Omental fat pad (tissue), 4 donors: ENCODE data around the gene PHLDA2. TPM values are rescaled to one million over a fixed set of nuclear protein-coding genes. Genes with fewer than 3 reads are reported as not detected.

Experiments used
- ATAC-seq: fragments of 150-250 bp; one replicate; pipeline ENCODE4 v1.9.1; 2016; ENCODE audit warnings: mild to moderate bottlenecking, moderate library complexity; ENCODE audit not compliant: low FRiP score
- DNase-seq: peaks from one replicate; pipeline ENCODE4 v3.0.0-alpha.2; 2019; ENCODE audit warnings: low spot score
- CTCF ChIP-seq, 3 donors: fragments of 450-650 bp; IDR thresholded peaks; one replicate each; pipeline ENCODE4 v1.5.1; 2016 to 2017; ENCODE audit warnings: antibody characterized with exemption in 3 of 3, mild to moderate bottlenecking in 3 of 3, moderate library complexity in 2 of 3
- total RNA-seq, 4 donors: library from RNA; depleted of rRNA; stranded (reverse); fragments of >200 nt; gene quantifications; one replicate each; pipeline ENCODE4 v1.1.0, GENCODE V29; 2016

PHLDA2 gene
- total RNA-seq, 4 donors from 2014 or later = 3.8 to 10.2 (median 7.1) TPM; not detected in 1

- ATAC-seq (peak; percentile 86), DNase-seq (peak; percentile 75)
- no peak for TF ChIP-seq CTCF (IDR thresholded peaks at IDR 0.05)
These were observed 16.0 kb upstream of the PHLDA2 start for GRCh38 chr11:2945031-2945756.

GRCh38 chr11:2944530-2944929, 15.3 kb upstream of the PHLDA2 start:
- no peak for ATAC-seq
- no peak for TF ChIP-seq CTCF (IDR thresholded peaks at IDR 0.05)
- DNase-seq = no peak

GRCh38 chr11:2943711-2944118, 14.5 kb upstream of the PHLDA2 start:
- peak; percentile 42 for ATAC-seq
- DNase-seq = no peak
- TF ChIP-seq CTCF (IDR thresholded peaks at IDR 0.05) = no peak

GRCh38 chr11:2942872-2943710, 13.9 kb upstream of the PHLDA2 start:
- DNase-seq (no peak), ATAC-seq (no peak)
- TF ChIP-seq CTCF (IDR thresholded peaks at IDR 0.05) = no peak

GRCh38 chr11:2942447-2942846, 13.2 kb upstream of the PHLDA2 start:
- no peak for DNase-seq
- no peak for TF ChIP-seq CTCF (IDR thresholded peaks at IDR 0.05)
- no peak for ATAC-seq

DNA sequence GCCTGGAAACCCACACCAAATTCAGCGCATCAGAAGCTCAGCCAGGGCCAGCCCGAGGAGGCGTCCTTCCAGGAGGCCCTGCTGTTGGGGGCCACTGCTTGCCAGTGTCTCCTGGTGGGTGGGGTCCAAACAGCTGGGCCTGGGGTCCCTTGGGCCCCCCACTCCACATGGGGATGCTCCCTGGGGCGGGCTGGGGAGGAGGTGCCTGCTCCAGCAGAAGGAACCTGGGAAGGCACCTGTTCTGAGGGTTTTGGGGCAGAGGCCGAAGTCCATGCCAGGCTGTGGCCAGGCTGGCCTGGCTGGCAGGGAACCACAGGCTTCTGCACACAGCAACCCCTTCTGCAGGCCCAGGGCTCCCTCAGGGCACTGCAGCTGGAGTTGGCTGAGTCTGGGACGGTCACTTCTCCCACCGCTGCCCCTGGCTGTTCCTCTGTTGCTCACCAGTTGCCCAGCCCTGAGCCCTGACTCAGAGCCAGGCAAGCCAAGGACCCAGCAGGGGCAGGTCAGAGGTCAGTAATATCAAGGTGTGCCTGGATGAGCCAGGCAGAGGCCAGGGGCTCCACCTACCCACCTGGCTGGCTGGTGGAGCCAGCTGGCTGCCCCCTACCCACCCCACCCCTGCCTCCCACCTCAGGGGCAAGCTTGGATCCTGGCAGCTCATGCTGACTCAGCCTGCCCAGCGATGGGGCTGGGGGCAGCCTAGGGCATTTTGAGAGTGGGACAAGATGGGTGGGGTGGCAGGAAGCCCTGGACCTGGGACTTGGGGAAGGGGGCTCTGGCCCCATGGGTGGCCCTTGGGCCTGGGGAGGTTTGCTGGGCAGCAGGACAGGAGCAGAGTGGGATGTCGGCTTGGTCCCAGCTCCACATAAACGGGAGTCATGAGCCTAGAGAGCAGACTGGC, 12.0 kb upstream of the PHLDA2 start:
- DNase-seq = no peak
- TF ChIP-seq CTCF (IDR thresholded peaks at IDR 0.05) = no peak
- ATAC-seq = no peak
